Cortex of kidney (tissue), 1 donor: ENCODE results near the gene COPS9.

ENCODE experiments used
- DNase-seq: peaks from one replicate; lab custom pipeline; 2025; lab: John Stamatoyannopoulos, UW

COPS9 gene

GRCh38 chr2:240107477-240107796 is 28.7 kb downstream of the COPS9 start:
- DNase-seq = no peak

GRCh38 chr2:240106765-240107476 is 29.2 kb downstream of the COPS9 start:
- no peak for DNase-seq

- no peak for DNase-seq
Measured at GRCh38 chr2:240105982-240106381, 30.1 kb downstream of the COPS9 start.

GRCh38 chr2:240103136-240103535 is 33.0 kb downstream of the COPS9 start:
- no peak for DNase-seq

GRCh38 chr2:240098349-240098748 is 37.8 kb downstream of the COPS9 start:
- DNase-seq = no peak

- DNase-seq = no peak
Measured at GRCh38 chr2:240095556-240096523, 40.3 kb downstream of the COPS9 start.

GRCh38 chr2:240089306-240089705 is 46.8 kb downstream of the COPS9 start:
- DNase-seq = no peak

- no peak for DNase-seq
Measured at GRCh38 chr2:240086563-240086962, 49.5 kb downstream of the COPS9 start.
